GM12892 (cell line): ENCODE measurements around the gene ERVFRD-1.

Experiments
- POLR2A ChIP-seq: IDR thresholded peaks from 2 replicates; pipeline ENCODE4 v1.6.1; 2011; ENCODE audit warnings: low read depth, low read length, control low read depth
- POLR2AphosphoS5 ChIP-seq: IDR thresholded peaks from 2 replicates; pipeline ENCODE4 v1.6.1; 2011; ENCODE audit warnings: low read depth, low read length, control low read depth
- TAF1 ChIP-seq: IDR thresholded peaks from 2 replicates; pipeline ENCODE4 v1.6.1; 2011; ENCODE audit warnings: low read depth, mild to moderate bottlenecking, control low read depth, low read length, borderline replicate concordance

DNA sequence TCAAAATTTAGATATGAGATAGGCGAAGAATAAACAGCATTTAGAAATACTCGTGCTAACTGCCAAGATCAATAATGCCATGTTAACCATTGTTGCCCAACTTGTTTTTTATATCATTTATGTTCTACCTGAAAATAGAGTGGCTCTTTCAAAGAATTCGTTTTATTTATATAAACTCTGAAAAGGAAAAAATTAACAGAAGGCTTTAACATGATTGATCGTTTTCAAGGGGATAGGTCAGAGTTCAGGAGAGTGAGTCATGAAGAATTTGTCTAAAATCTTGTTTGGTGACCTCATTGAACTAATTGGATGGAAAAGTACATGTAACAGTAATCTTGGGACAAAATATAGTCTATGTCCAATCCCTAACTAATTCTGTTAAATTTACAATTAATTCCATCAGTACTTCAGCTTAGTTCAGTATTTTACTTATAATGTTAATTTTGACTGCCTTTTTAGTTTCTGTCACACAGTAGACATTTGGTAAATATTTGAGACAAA is 56.3 kb downstream of the ERVFRD-1 start:
- TF ChIP-seq POLR2AphosphoS5: no peak
- no peak for TF ChIP-seq TAF1
- no peak for TF ChIP-seq POLR2A
